ENCODE measurements around the gene FYB1. TPM values are rescaled to one million over a fixed set of nuclear protein-coding genes. Genes with fewer than 3 reads are reported as not detected.

Gene FYB1
- total RNA-seq (2022; extraction: Qiagen RNA extraction), result 11.5 to 16.1 TPM (median 13.4 TPM) in 5 replicates

GRCh38 chr5:39219437-39219836, at the start of gene FYB1:
Gene FYB1 (minus strand): TSS chr5:39219563. CDS start chr5:39202960, 16,603 bp downstream.

GRCh38 chr5:39074017-39074814, 145.1 kb downstream of the FYB1 start, which contains the start of gene RICTOR:
Gene RICTOR (minus strand): TSS chr5:39074399. CDS start chr5:39074377, 22 bp downstream.

Other genes with a start within 250 kb of the FYB1 start
- 8.6 to 12.9 TPM (median 10.4 TPM) in 5 replicates for gene RICTOR, start 145.2 kb downstream of the FYB1 start, total RNA-seq (2022; extraction: Qiagen RNA extraction)
- not detected in 5 replicates for gene C9, start 144.9 kb upstream of the FYB1 start, total RNA-seq (2022; extraction: Qiagen RNA extraction)
- gene DAB2, start 205.4 kb upstream of the FYB1 start, total RNA-seq (2022; extraction: Qiagen RNA extraction), result 6.2 to 9.0 TPM (median 7.6 TPM) in 5 replicates

Measured in A549 treated with AZD2906 at 1 μM for 4 hours (cell line).